PFSK-1 (cell line): ENCODE results near the gene UBA5.

Source experiments
- POLR2AphosphoS5 ChIP-seq: IDR thresholded peaks from 2 replicates; pipeline ENCODE4 v1.6.1; 2012; ENCODE audit warnings: low read depth, mild to moderate bottlenecking, control low read depth, low read length, moderate library complexity
- SIN3A ChIP-seq: IDR thresholded peaks from 2 replicates; pipeline ENCODE4 v1.6.1; 2012; ENCODE audit warnings: mild to moderate bottlenecking, low read length, moderate library complexity, borderline replicate concordance; ENCODE audit not compliant: insufficient read depth
- TAF1 ChIP-seq: IDR thresholded peaks from 2 replicates; pipeline ENCODE4 v1.6.1; 2012; ENCODE audit warnings: low read length, control low read depth, borderline replicate concordance; ENCODE audit not compliant: insufficient read depth

GRCh38 chr3:132645058-132645457 lies 15.1 kb upstream of the UBA5 start:
- TF ChIP-seq TAF1, result no peak
- TF ChIP-seq POLR2AphosphoS5, result no peak
- no peak for TF ChIP-seq SIN3A
